ENCODE measurements around the gene MAN1B1.

MAN1B1 gene

GRCh38 chr9:137064880-137065164 is 22.0 kb upstream of the MAN1B1 start:
- no peak for DNase-seq
- Histone ChIP-seq H3K79me2 (ENCODE audit: low read length) (peaks cover 29% of the 10 kb centered on the region), H3K9ac (ENCODE audit: low read length) (no peak overlapping the region), H3K4me1 (ENCODE audit: low read length) (peaks cover 16% of the 10 kb centered on the region), H3K9me2 (replicated peaks; ENCODE audit: insufficient read depth, low read length) (no peaks in the 10 kb centered on the region), H4K20me1 (ENCODE audit: insufficient read depth, low read length) (0 out of 2 replicates have a peak, but pooled peaks cover 3% of the 10 kb centered on the region), H3K9me3 (replicated peaks; ENCODE audit: insufficient read depth, low read length) (no peaks in the 10 kb centered on the region), H3K27ac (ENCODE audit: low read length) (no peak overlapping the region), H3K36me3 (replicated peaks; ENCODE audit: insufficient read depth, low read length) (no peaks in the 10 kb centered on the region), H3K27me3 (replicated peaks; ENCODE audit: insufficient read depth, low read length) (0 out of 2 replicates have a peak, but pooled peaks cover 8% of the 10 kb centered on the region), H3F3A (ENCODE audit: insufficient read depth, low read length) (peaks cover 10% of the 10 kb centered on the region), H3K4me3 (ENCODE audit: low read length) (no peak overlapping the region), H2AFZ (ENCODE audit: low read length) (no peak overlapping the region), H3K4me2 (ENCODE audit: low read depth, low read length) (no peak overlapping the region)
- TF ChIP-seq EZH2phosphoT487 (IDR thresholded peaks at IDR 0.05; ENCODE audit: low read length), result no peak

DNA sequence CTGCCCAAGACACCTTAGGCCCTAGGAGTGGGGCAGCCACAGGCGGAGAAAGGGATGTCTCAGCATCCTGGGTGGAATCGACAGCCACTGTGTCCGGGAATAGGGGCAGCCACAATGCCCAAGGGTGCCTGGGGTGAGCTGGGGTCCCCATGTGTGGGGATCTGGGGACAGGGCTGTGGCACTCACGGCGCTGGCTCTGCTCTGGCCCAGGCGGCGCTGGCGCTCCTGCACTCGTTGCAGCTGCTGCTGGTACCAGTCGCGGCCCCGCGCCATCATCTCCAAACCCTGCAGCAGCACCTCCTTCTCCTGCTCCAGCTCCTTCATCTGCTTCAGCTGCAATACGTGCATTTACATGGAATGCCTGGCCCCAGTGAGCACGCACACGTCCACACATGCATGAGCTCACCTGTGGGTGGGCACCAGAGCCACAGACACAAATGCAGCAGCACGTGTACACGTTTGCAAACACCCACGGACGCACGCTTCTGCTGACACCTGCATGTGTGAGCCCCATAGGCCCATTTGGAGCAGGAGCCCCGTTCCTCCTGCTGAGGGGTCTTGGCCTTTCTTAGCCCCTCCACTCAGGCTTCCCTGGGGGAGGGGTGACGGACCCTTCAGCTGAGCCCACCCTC is 21.3 kb upstream of the MAN1B1 start:
- Histone ChIP-seq H3F3A (ENCODE audit: insufficient read depth, low read length) (peaks cover 10% of the 10 kb centered on the region), H3K4me1 (ENCODE audit: low read length) (peaks cover 16% of the 10 kb centered on the region), H3K9me3 (replicated peaks; ENCODE audit: insufficient read depth, low read length) (no peaks in the 10 kb centered on the region), H3K9ac (ENCODE audit: low read length) (no peak overlapping the region), H3K27me3 (replicated peaks; ENCODE audit: insufficient read depth, low read length) (0 out of 2 replicates have a peak, but pooled peaks cover 3% of the 10 kb centered on the region), H3K36me3 (replicated peaks; ENCODE audit: insufficient read depth, low read length) (no peaks in the 10 kb centered on the region), H3K4me3 (ENCODE audit: low read length) (no peak overlapping the region), H2AFZ (ENCODE audit: low read length) (no peak overlapping the region), H3K9me2 (replicated peaks; ENCODE audit: insufficient read depth, low read length) (no peaks in the 10 kb centered on the region), H4K20me1 (ENCODE audit: insufficient read depth, low read length) (0 out of 2 replicates have a peak, but pooled peaks cover 3% of the 10 kb centered on the region), H3K27ac (ENCODE audit: low read length) (no peak overlapping the region), H3K4me2 (ENCODE audit: low read depth, low read length) (no peak overlapping the region), H3K79me2 (ENCODE audit: low read length) (peaks cover 29% of the 10 kb centered on the region)
- TF ChIP-seq CTCF (IDR thresholded peaks at IDR 0.05; ENCODE audit: low read length), result no peak
- TF ChIP-seq EZH2 (optimal IDR thresholded peaks at IDR 0.05; ENCODE audit: low read depth, low read length), result no peak
- TF ChIP-seq EZH2phosphoT487 (IDR thresholded peaks at IDR 0.05; ENCODE audit: low read length), result no peak
- DNase-seq, result no peak

DNA sequence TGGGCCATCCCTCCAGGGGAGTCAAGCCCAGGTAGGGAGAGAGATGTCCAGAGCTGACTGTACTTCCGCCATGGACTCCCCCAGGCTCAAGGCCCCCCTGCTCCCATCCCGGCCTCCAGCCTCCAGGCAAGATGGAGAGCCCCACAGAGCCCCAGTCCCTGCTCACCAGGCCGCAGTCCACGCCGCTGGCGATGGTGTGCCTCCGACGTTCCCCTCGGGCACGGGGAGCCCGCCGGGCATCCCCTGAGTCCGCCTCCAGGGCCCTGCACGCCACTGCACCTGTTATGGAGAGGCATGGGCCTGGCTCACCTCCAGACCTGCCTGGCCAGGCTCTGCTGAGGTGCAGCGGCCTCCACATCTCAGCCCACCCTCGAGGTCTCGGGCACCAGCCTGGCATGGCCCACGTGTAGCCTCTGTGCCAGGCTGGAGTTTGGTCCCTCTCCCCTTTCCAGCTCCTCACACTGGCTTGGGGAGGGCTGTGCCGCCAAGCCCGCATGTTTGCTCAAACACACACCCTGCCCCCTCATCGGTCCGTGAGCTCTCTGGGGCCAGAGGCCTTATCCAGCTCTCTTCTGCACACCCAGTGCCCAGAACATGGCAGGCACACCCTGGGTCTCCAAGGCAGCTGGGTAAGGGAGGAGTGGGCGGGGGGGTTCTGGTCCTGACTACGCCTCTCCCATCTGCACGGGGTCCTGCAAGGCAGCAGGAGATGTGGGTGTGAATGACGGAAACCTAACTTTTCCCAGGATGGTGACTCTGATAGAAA is 20.5 kb upstream of the MAN1B1 start:
- Histone ChIP-seq H4K20me1 (ENCODE audit: insufficient read depth, low read length) (0 out of 2 replicates have a peak, but pooled peaks cover 3% of the 10 kb centered on the region), H3F3A (ENCODE audit: insufficient read depth, low read length) (peaks cover 10% of the 10 kb centered on the region), H3K9me3 (replicated peaks; ENCODE audit: insufficient read depth, low read length) (no peaks in the 10 kb centered on the region), H3K9ac (ENCODE audit: low read length) (no peak overlapping the region), H3K4me2 (ENCODE audit: low read depth, low read length) (no peak overlapping the region), H3K36me3 (replicated peaks; ENCODE audit: insufficient read depth, low read length) (no peaks in the 10 kb centered on the region), H3K4me1 (ENCODE audit: low read length) (peaks cover 23% of the 10 kb centered on the region), H3K27me3 (replicated peaks; ENCODE audit: insufficient read depth, low read length) (no peaks in the 10 kb centered on the region), H3K27ac (ENCODE audit: low read length) (no peak overlapping the region), H3K79me2 (ENCODE audit: low read length) (peaks cover 29% of the 10 kb centered on the region), H3K4me3 (ENCODE audit: low read length) (no peak overlapping the region), H3K9me2 (replicated peaks; ENCODE audit: insufficient read depth, low read length) (no peaks in the 10 kb centered on the region), H2AFZ (ENCODE audit: low read length) (no peak overlapping the region)
- no peak for TF ChIP-seq EZH2phosphoT487 (IDR thresholded peaks at IDR 0.05; ENCODE audit: low read length)
- TF ChIP-seq CTCF (IDR thresholded peaks at IDR 0.05; ENCODE audit: low read length), result no peak
- no peak for TF ChIP-seq EZH2 (optimal IDR thresholded peaks at IDR 0.05; ENCODE audit: low read depth, low read length)
- DNase-seq, result no peak

Data from MM.1S (cell line).